ENCODE measurements around the gene BOD1L1. TPM values are rescaled to one million over a fixed set of nuclear protein-coding genes. Genes with fewer than 3 reads are reported as not detected.

Gene BOD1L1
- total and polyA plus RNA-seq, 2 of the 8 experiments (the other 6 are each of a cell fraction or from before 2014, with no cell fraction given), result 6.8 to 39.3 TPM

DNA sequence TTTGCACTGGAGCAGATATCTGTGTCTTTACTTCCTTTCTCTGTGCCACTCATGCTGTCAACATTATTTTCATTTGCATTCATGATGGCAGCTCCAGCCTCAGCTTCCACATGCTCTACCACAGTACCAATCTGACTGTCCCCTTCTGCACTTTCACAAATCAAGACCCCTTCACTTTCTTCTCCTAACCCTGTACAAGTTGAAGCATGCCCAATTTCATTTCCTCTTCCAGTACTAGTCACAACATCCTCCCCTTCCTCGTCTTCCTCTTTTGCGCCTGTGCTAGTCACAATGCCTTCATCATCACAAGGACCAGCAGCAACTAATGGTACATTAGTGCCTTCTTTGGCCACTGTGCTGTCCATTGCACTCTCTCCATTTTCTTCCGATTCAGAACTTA is 26.5 kb downstream of the BOD1L1 start:
- H3K23ac ChIP-seq (ENCODE audit: insufficient read length), result no peak overlapping the region
- TF ChIP-seq KDM1A (IDR thresholded peaks at IDR 0.05; ENCODE audit: borderline replicate concordance, low read length) (no peak), POLR2AphosphoS5 (IDR thresholded peaks at IDR 0.05; ENCODE audit: low read depth, low read length) (no peak), CEBPB (IDR thresholded peaks at IDR 0.05; ENCODE audit: low read depth, low read length) (no peak), NRF1 (IDR thresholded peaks at IDR 0.05; ENCODE audit: low read depth, low read length) (no peak), BCL11A (IDR thresholded peaks at IDR 0.05; ENCODE audit: low read depth in 2 of 2, low read length in 2 of 2) (no peak), ZNF274 (IDR thresholded peaks at IDR 0.05; ENCODE audit: borderline replicate concordance, extremely low read depth, low read length) (no peak), TAF1 (IDR thresholded peaks at IDR 0.05; ENCODE audit: low read depth, low read length) (no peak), KDM4A (IDR thresholded peaks at IDR 0.05; ENCODE audit: low read depth, low read length, severe bottlenecking) (no peak), TEAD4 (IDR thresholded peaks at IDR 0.05; ENCODE audit: low read depth, low read length) (no peak), CHD2 (IDR thresholded peaks at IDR 0.05; ENCODE audit: low read length) (no peak), CHD1 (IDR thresholded peaks at IDR 0.05; ENCODE audit: low read depth, low read length) (no peak)
- TF ChIP-seq, protein P1, sequence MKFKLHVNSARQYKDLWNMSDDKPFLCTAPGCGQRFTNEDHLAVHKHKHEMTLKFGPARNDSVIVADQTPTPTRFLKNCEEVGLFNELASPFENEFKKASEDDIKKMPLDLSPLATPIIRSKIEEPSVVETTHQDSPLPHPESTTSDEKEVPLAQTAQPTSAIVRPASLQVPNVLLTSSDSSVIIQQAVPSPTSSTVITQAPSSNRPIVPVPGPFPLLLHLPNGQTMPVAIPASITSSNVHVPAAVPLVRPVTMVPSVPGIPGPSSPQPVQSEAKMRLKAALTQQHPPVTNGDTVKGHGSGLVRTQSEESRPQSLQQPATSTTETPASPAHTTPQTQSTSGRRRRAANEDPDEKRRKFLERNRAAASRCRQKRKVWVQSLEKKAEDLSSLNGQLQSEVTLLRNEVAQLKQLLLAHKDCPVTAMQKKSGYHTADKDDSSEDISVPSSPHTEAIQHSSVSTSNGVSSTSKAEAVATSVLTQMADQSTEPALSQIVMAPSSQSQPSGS (IDR thresholded peaks at IDR 0.05; ENCODE audit: low read length), result no peak
- TF ChIP-seq, protein P2, sequence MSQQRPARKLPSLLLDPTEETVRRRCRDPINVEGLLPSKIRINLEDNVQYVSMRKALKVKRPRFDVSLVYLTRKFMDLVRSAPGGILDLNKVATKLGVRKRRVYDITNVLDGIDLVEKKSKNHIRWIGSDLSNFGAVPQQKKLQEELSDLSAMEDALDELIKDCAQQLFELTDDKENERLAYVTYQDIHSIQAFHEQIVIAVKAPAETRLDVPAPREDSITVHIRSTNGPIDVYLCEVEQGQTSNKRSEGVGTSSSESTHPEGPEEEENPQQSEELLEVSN (IDR thresholded peaks at IDR 0.05), result no peak
- no peaks in the 10 kb centered on the region for H3K23me2 ChIP-seq (ENCODE audit: low read depth, low read length)
- no peaks in the 10 kb centered on the region for H3K79me1 ChIP-seq (ENCODE audit: low read depth, low read length)
- H3K14ac ChIP-seq (ENCODE audit: insufficient read length), result no peak overlapping the region
- H4K91ac ChIP-seq (replicated peaks; ENCODE audit: insufficient read length, low read length), result no peak overlapping the region
- H4K5ac ChIP-seq (ENCODE audit: insufficient read length, low read depth, low read length), result no peak overlapping the region
- H3K18ac ChIP-seq (ENCODE audit: extremely low read depth, low read length), result no peak overlapping the region
- H3K4me3 ChIP-seq (ENCODE audit: extremely low read depth in 1 of 4, insufficient read depth in 2 of 4, low read depth in 3 of 4, low read length in 4 of 4), result no peak overlapping the region
- H4K8ac ChIP-seq (ENCODE audit: extremely low read depth, insufficient read depth, low read length), result no peak overlapping the region
- CTCF ChIA-PET (ENCODE audit: partially characterized antibody), result interaction anchor here (1.6 to 2.4 kb wide), 2 partner anchors 9 to 15 kb away, joined by 5 to 7 read pairs; no protein-coding TSS in a partner anchor
- no peak overlapping the region for H2AK5ac ChIP-seq (ENCODE audit: low read depth, low read length)
- peaks cover 3% of the 10 kb centered on the region in 2 experiments for H4K20me1 ChIP-seq (replicated peaks in 1 of 2; ENCODE audit: control insufficient read depth in 1 of 2, insufficient read depth in 2 of 2, low read length in 2 of 2)
- no peak overlapping the region for H2BK120ac ChIP-seq (replicated peaks; ENCODE audit: low read depth, low read length)
- H2BK15ac ChIP-seq (ENCODE audit: low read length), result no peak overlapping the region
- no peak overlapping the region for H2AFZ ChIP-seq (ENCODE audit: low read length)
- H3K9ac ChIP-seq (replicated peaks in 1 of 4; ENCODE audit: extremely low read depth in 1 of 4, low read depth in 3 of 4, low read length in 3 of 4), result no peak overlapping the region
- no peak for DNase-seq (ENCODE audit: low read depth in 1 of 2, low spot score in 2 of 2)
- H3K4me2 ChIP-seq (ENCODE audit: insufficient read depth in 1 of 2, low read depth in 2 of 2, low read length in 2 of 2), result no peak overlapping the region
- no peak overlapping the region for H3K27ac ChIP-seq (ENCODE audit: low read depth, low read length)
- FAIRE-seq, result no peak
- H3K4me1 ChIP-seq (replicated peaks in 1 of 4; ENCODE audit: control insufficient read depth in 3 of 4, insufficient read depth in 4 of 4, low read length in 3 of 4), result no peaks in the 10 kb centered on the region
- H2BK12ac ChIP-seq (ENCODE audit: low read depth, low read length), result no peak overlapping the region
- no peak overlapping the region for H2BK20ac ChIP-seq (ENCODE audit: low read length)
- 94% methylated on average over 3 of the region's 3 CpGs; no CpG with 5 or more reads in 1 of the 2 experiments for WGBS, 2 experiments (ENCODE audit: extremely low coverage in 1 of 2, insufficient coverage in 1 of 2, insufficient read length in 1 of 2, insufficient replicate concordance in 2 of 2, low coverage in 1 of 2, low lambda C conversion rate in 2 of 2, missing lambda C conversion rate in 1 of 2)
- H3K56ac ChIP-seq (replicated peaks; ENCODE audit: insufficient read length, low read depth, low read length), result no peak overlapping the region
- H3K36me3 ChIP-seq (ENCODE audit: control insufficient read depth in 2 of 4, insufficient read depth in 4 of 4, low read length in 3 of 4), result peaks cover 13 to 68% (median 42%) of the 10 kb centered on the region in 4 experiments; a peak in 7 of 8 replicates
- no peaks in the 10 kb centered on the region for H3K79me2 ChIP-seq (ENCODE audit: control insufficient read depth in 1 of 2, insufficient read depth in 2 of 2, low read length in 2 of 2)
- H2BK5ac ChIP-seq (ENCODE audit: low read depth, low read length), result no peak overlapping the region
- POLR2A ChIA-PET (ENCODE audit: partially characterized antibody), result interaction anchor here (1.0 kb wide), 1 partner anchor 11 kb away, joined by 3 read pairs; no protein-coding TSS in a partner anchor
- H3K9me3 ChIP-seq (ENCODE audit: insufficient read depth in 2 of 2, low read depth in 1 of 2, low read length in 1 of 2), result no peaks in the 10 kb centered on the region
- no peak overlapping the region for H3K4ac ChIP-seq (replicated peaks; ENCODE audit: insufficient read length, low read depth, low read length)
- H3K27me3 ChIP-seq (replicated peaks in 1 of 4; ENCODE audit: control insufficient read depth in 3 of 4, extremely low read depth in 1 of 4, insufficient read depth in 3 of 4, low read length in 3 of 4), result no peaks in the 10 kb centered on the region

Measured in H1 (cell line).